ENCODE results near the gene IL32. TPM values are rescaled to one million over a fixed set of nuclear protein-coding genes. Genes with fewer than 3 reads are reported as not detected.
A peak's percentile ranks its signal among the peaks of the same experiment; 100 is the strongest.

The IL32 gene
- polyA plus RNA-seq, 1 donor from 2014 or later: not detected

DNA sequence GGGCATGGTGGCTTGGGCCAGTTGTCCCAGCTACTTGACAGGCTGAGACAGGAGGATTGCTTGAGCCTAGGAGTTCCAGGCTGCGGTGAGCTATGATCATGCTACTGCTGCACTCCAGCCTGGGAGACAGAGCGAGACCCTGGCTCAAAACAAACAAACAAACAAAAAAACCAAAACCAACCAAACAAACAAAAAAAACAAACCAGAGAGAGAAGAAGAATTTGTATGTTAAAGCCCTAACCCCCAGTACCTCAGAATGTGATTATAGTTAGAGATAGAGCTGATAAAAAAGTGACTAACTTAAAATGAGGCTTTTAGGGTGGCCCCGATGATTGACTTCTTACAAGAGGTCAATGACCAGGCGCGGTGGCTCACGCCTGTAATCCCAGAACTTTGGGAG is 20.7 kb upstream of the IL32 start:
- H3K36me3 ChIP-seq (ENCODE audit: insufficient read depth, low read length): no peaks in the 10 kb centered on the region
- no peaks in the 10 kb centered on the region for H3F3A ChIP-seq (ENCODE audit: insufficient read depth, low read length, poor library complexity, severe bottlenecking)
- H3K79me2 ChIP-seq (replicated peaks; ENCODE audit: insufficient read depth, low read length): no peaks in the 10 kb centered on the region
- no peak overlapping the region for H2AFZ ChIP-seq (ENCODE audit: low read depth, low read length)
- H3K9ac ChIP-seq (ENCODE audit: low read length): no peak overlapping the region
- H4K20me1 ChIP-seq (ENCODE audit: insufficient read depth): no peaks in the 10 kb centered on the region
- H3K9me2 ChIP-seq (ENCODE audit: insufficient read depth, low read length): no peaks in the 10 kb centered on the region
- peaks cover 80% of the 10 kb centered on the region for H3K27me3 ChIP-seq (ENCODE audit: insufficient read depth, low read depth, low read length)
- H3K27ac ChIP-seq (ENCODE audit: low read length): no peak overlapping the region
- no peak overlapping the region for H3K4me3 ChIP-seq (ENCODE audit: low read length)
- no peak overlapping the region for H3K4me2 ChIP-seq (ENCODE audit: low read length)
- H3K9me3 ChIP-seq (ENCODE audit: low read length): no peaks in the 10 kb centered on the region
- TF ChIP-seq, protein P1, sequence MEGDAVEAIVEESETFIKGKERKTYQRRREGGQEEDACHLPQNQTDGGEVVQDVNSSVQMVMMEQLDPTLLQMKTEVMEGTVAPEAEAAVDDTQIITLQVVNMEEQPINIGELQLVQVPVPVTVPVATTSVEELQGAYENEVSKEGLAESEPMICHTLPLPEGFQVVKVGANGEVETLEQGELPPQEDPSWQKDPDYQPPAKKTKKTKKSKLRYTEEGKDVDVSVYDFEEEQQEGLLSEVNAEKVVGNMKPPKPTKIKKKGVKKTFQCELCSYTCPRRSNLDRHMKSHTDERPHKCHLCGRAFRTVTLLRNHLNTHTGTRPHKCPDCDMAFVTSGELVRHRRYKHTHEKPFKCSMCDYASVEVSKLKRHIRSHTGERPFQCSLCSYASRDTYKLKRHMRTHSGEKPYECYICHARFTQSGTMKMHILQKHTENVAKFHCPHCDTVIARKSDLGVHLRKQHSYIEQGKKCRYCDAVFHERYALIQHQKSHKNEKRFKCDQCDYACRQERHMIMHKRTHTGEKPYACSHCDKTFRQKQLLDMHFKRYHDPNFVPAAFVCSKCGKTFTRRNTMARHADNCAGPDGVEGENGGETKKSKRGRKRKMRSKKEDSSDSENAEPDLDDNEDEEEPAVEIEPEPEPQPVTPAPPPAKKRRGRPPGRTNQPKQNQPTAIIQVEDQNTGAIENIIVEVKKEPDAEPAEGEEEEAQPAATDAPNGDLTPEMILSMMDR (IDR thresholded peaks at IDR 0.05; ENCODE audit: poor library complexity, severe bottlenecking): no peak
- no peak for TF ChIP-seq EZH2 (IDR thresholded peaks at IDR 0.05; ENCODE audit: borderline replicate concordance, insufficient read depth, low read length, poor library complexity, severe bottlenecking)

DNA sequence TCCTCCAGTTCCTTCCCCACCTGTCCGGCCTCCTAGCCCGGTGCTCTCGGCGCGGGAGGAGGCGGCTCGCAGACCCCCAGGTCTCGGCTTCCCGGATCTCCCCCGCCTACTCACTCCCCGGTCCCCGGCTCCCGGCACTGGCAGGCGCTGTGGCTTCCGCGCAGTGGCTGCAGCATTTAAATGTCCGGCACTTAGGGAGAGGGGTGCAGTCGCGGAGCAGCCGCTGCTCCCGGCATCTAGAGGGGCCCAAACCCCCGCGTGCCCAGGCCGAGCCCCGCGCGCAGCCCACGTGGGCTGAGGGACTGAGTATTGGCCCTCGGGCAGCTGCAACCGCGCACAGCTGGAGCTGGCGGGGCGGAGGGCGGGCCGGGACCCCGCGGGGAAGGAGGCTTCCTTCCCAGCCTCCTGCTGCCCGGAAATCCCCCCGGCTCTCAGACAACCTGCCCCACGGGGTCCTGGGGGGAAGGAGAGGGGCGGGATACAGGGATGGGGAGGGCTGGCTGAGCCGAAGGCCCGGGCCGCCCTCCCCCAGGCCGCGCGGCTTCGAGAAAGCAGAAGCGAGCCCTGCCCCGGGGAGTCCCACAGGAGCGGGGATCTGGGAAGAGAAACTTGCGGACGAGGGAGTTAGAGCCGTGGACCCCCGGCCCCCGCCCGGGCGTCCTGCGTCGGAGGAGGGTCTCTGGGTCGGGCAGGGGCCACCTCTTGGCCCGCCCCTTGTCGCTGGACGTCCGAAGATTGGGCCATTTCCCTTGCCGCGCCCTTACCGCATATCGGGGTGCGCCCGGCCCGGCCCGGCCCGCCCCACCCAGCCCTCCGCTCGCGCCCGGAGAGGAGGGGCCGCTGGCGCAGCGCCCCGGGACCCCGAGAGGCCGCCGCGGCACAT is 19.4 kb upstream of the IL32 start, which contains the start of gene MMP25:
Gene MMP25 (plus strand): TSS at position 804 of the 883 bp plus-strand sequence. CDS start 357 bp downstream, outside the sequence.
- no peaks in the 10 kb centered on the region for H4K20me1 ChIP-seq (ENCODE audit: insufficient read depth)
- H3K36me3 ChIP-seq (ENCODE audit: insufficient read depth, low read length): no peaks in the 10 kb centered on the region
- H3F3A ChIP-seq (ENCODE audit: insufficient read depth, low read length, poor library complexity, severe bottlenecking): no peaks in the 10 kb centered on the region
- no peak within 1 kb of the TSS for H2AFZ ChIP-seq (ENCODE audit: low read depth, low read length)
- no peaks in the 10 kb centered on the region for H3K79me2 ChIP-seq (replicated peaks; ENCODE audit: insufficient read depth, low read length)
- H3K9me3 ChIP-seq (ENCODE audit: low read length): no peaks in the 10 kb centered on the region
- H3K27ac ChIP-seq (ENCODE audit: low read length): no peak within 1 kb of the TSS
- peak within 1 kb of the TSS; percentile 65 for H3K4me3 ChIP-seq (ENCODE audit: low read length)
- H3K9ac ChIP-seq (ENCODE audit: low read length): no peak within 1 kb of the TSS
- peaks cover 79% of the 10 kb centered on the region for H3K27me3 ChIP-seq (ENCODE audit: insufficient read depth, low read depth, low read length)
- TF ChIP-seq MXI1 (conservative IDR thresholded peaks at IDR 0.05; ENCODE audit: poor library complexity, severe bottlenecking) (peak; percentile 25), POLR2AphosphoS5 (IDR thresholded peaks at IDR 0.05) (peak; percentile 42), SMC3 (conservative IDR thresholded peaks at IDR 0.05; ENCODE audit: poor library complexity) (no peak)
- TF ChIP-seq, protein P1 (IDR thresholded peaks at IDR 0.05; ENCODE audit: poor library complexity, severe bottlenecking): no peak
- TF ChIP-seq, protein P2, sequence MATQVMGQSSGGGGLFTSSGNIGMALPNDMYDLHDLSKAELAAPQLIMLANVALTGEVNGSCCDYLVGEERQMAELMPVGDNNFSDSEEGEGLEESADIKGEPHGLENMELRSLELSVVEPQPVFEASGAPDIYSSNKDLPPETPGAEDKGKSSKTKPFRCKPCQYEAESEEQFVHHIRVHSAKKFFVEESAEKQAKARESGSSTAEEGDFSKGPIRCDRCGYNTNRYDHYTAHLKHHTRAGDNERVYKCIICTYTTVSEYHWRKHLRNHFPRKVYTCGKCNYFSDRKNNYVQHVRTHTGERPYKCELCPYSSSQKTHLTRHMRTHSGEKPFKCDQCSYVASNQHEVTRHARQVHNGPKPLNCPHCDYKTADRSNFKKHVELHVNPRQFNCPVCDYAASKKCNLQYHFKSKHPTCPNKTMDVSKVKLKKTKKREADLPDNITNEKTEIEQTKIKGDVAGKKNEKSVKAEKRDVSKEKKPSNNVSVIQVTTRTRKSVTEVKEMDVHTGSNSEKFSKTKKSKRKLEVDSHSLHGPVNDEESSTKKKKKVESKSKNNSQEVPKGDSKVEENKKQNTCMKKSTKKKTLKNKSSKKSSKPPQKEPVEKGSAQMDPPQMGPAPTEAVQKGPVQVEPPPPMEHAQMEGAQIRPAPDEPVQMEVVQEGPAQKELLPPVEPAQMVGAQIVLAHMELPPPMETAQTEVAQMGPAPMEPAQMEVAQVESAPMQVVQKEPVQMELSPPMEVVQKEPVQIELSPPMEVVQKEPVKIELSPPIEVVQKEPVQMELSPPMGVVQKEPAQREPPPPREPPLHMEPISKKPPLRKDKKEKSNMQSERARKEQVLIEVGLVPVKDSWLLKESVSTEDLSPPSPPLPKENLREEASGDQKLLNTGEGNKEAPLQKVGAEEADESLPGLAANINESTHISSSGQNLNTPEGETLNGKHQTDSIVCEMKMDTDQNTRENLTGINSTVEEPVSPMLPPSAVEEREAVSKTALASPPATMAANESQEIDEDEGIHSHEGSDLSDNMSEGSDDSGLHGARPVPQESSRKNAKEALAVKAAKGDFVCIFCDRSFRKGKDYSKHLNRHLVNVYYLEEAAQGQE (IDR thresholded peaks at IDR 0.05; ENCODE audit: borderline replicate concordance): no peak
- H3K4me2 ChIP-seq (ENCODE audit: low read length): peak within 1 kb of the TSS; percentile 49
- H3K9me2 ChIP-seq (ENCODE audit: insufficient read depth, low read length): no peaks in the 10 kb centered on the region
